CD4-positive, alpha-beta T cell treated with Interleukin-2 at 100 ng/mL for 4 hours (primary cell): Measurements from ENCODE around the gene ADAMTS12.

Experiments
- DNase-seq: peaks from one replicate; pipeline ENCODE4 v3.0.0-alpha.2; 2020; ENCODE audit warnings: low spot score

ADAMTS12 gene

GRCh38 chr5:33649549-33650482 lies 242.0 kb downstream of the ADAMTS12 start:
- DNase-seq: no peak

GRCh38 chr5:33641744-33642505 lies 249.9 kb downstream of the ADAMTS12 start:
- no peak for DNase-seq

- DNase-seq: no peak
Observed at GRCh38 chr5:33639474-33639873, 252.3 kb downstream of the ADAMTS12 start.

GRCh38 chr5:33637011-33637410 lies 254.8 kb downstream of the ADAMTS12 start:
- no peak for DNase-seq

- no peak for DNase-seq
Observed at GRCh38 chr5:33635582-33635981, 256.2 kb downstream of the ADAMTS12 start.

GRCh38 chr5:33633699-33634098 lies 258.1 kb downstream of the ADAMTS12 start:
- DNase-seq: no peak

GRCh38 chr5:33631786-33632185 lies 260.0 kb downstream of the ADAMTS12 start:
- DNase-seq: no peak

GRCh38 chr5:33631139-33631538 lies 260.7 kb downstream of the ADAMTS12 start:
- DNase-seq: no peak

- DNase-seq: no peak
Observed at GRCh38 chr5:33629999-33630398, 261.8 kb downstream of the ADAMTS12 start.

GRCh38 chr5:33628796-33629195 lies 263.0 kb downstream of the ADAMTS12 start:
- no peak for DNase-seq

GRCh38 chr5:33621514-33621913 lies 270.3 kb downstream of the ADAMTS12 start:
- DNase-seq: no peak

- DNase-seq: no peak
Observed at GRCh38 chr5:33614039-33614438, 277.8 kb downstream of the ADAMTS12 start.

- no peak for DNase-seq
Observed at GRCh38 chr5:33612386-33612785, 279.4 kb downstream of the ADAMTS12 start.

- no peak for DNase-seq
Observed at GRCh38 chr5:33611877-33612276, 279.9 kb downstream of the ADAMTS12 start.

- DNase-seq: no peak
Observed at GRCh38 chr5:33608344-33609041, 283.3 kb downstream of the ADAMTS12 start.

GRCh38 chr5:33604503-33604902 lies 287.3 kb downstream of the ADAMTS12 start:
- no peak for DNase-seq

- no peak for DNase-seq
Observed at GRCh38 chr5:33601881-33602280, 289.9 kb downstream of the ADAMTS12 start.

- no peak for DNase-seq
Observed at GRCh38 chr5:33595303-33595702, 296.5 kb downstream of the ADAMTS12 start.

- DNase-seq: no peak
Observed at GRCh38 chr5:33594006-33594405, 297.8 kb downstream of the ADAMTS12 start.

- no peak for DNase-seq
Observed at GRCh38 chr5:33592245-33592644, 299.5 kb downstream of the ADAMTS12 start.

GRCh38 chr5:33588654-33589372 lies 303.0 kb downstream of the ADAMTS12 start:
- DNase-seq: peak; percentile 18

- DNase-seq: no peak
Observed at GRCh38 chr5:33583332-33583731, 308.5 kb downstream of the ADAMTS12 start.
